ENCODE results near the gene SCNN1G. TPM values are rescaled to one million over a fixed set of nuclear protein-coding genes. Genes with fewer than 3 reads are reported as not detected.

The SCNN1G gene
- total RNA-seq, 1 donor = not detected

GRCh38 chr16:23181506-23181905 is 1.0 kb upstream of the SCNN1G start:
- H3K4me3 ChIP-seq (ENCODE audit: low read depth, low read length) = no peak overlapping the region
- no peak for DNase-seq (ENCODE audit: low read depth)
- TF ChIP-seq CTCF (IDR thresholded peaks at IDR 0.05; ENCODE audit: insufficient read depth, low read depth, low read length) = no peak

GRCh38 chr16:23182206-23182678 is 303 bp upstream of the SCNN1G start:
- no peak overlapping the region for H3K4me3 ChIP-seq (ENCODE audit: low read depth, low read length)
- DNase-seq (ENCODE audit: low read depth) = peak; percentile 41
- peak; percentile 77 for TF ChIP-seq CTCF (IDR thresholded peaks at IDR 0.05; ENCODE audit: insufficient read depth, low read depth, low read length)

GRCh38 chr16:23183543-23183862 is 958 bp downstream of the SCNN1G start:
- no peak for DNase-seq (ENCODE audit: low read depth)
- no peak for TF ChIP-seq CTCF (IDR thresholded peaks at IDR 0.05; ENCODE audit: insufficient read depth, low read depth, low read length)
- H3K4me3 ChIP-seq (ENCODE audit: low read depth, low read length) = no peak overlapping the region

DNA sequence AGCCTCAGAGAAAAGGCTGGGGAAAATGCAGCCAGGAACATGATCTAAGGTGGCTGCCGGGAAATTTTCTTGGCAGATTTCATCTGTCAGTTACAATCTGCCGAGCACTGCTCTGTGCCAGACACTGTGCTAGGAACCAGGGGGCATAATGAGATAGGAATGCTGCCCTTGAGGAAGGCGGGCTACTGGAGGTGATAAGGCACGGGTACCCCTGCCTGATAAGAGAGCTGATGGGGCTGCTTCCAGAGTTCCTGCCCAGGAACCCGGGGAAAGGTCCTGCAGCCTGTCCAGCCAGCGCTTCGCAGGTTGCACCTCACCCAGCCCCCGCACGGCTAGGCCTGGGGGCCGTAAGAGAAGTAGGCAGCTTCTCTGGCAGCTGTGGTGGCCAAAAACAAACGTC is 3.1 kb downstream of the SCNN1G start:
- TF ChIP-seq CTCF (IDR thresholded peaks at IDR 0.05; ENCODE audit: insufficient read depth, low read depth, low read length) = no peak
- DNase-seq (ENCODE audit: low read depth) = no peak
- H3K4me3 ChIP-seq (ENCODE audit: low read depth, low read length) = no peak overlapping the region

GRCh38 chr16:23186171-23186570 is 3.6 kb downstream of the SCNN1G start:
- no peak for DNase-seq (ENCODE audit: low read depth)
- no peak overlapping the region for H3K4me3 ChIP-seq (ENCODE audit: low read depth, low read length)
- TF ChIP-seq CTCF (IDR thresholded peaks at IDR 0.05; ENCODE audit: insufficient read depth, low read depth, low read length) = no peak

DNA sequence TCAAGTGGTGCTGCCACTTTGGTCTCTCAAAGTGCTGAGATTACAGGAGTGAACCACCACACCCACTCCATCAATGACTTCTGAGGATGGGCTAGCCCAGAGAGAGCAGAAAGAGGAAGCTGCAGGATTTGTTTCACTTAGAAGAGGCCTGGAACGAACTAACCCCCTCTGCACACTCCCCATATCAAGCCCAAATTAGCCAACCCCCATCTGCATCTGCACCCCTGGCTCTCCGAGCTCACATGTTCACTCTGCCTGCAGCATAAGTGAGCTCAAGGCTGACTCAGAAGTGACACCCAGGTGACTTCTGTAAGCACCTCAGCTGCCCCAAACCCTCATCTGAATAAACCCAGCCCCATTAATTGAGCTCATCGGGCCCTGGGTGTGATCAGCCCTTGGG is 4.8 kb downstream of the SCNN1G start:
- H3K4me3 ChIP-seq (ENCODE audit: low read depth, low read length) = no peak overlapping the region
- no peak for TF ChIP-seq CTCF (IDR thresholded peaks at IDR 0.05; ENCODE audit: insufficient read depth, low read depth, low read length)
- DNase-seq (ENCODE audit: low read depth) = no peak

- no peak for TF ChIP-seq CTCF (IDR thresholded peaks at IDR 0.05; ENCODE audit: insufficient read depth, low read depth, low read length)
- no peak for DNase-seq (ENCODE audit: low read depth)
- no peak overlapping the region for H3K4me3 ChIP-seq (ENCODE audit: low read depth, low read length)
Measured at GRCh38 chr16:23188911-23189310, 6.4 kb downstream of the SCNN1G start.
